H1 (cell line): ENCODE results near the gene FAM200B. TPM values are rescaled to one million over a fixed set of nuclear protein-coding genes. Genes with fewer than 3 reads are reported as not detected.

ENCODE experiments used
- CTCF ChIA-PET: fragments of 300-600 bp; sonication (Branson Sonifier 250); formaldehyde crosslinking; loops from one replicate; lab custom pipeline; 2021; ENCODE audit not compliant: partially characterized antibody; lab: Charles Lee
- POLR2A ChIA-PET: fragments of 300-600 bp; sonication (Branson Sonifier 250); formaldehyde crosslinking; loops from one replicate; lab custom pipeline; 2021; ENCODE audit warnings: inconsistent platforms; ENCODE audit not compliant: partially characterized antibody; lab: Charles Lee
- DNase-seq, 2 experiments: peaks; one replicate each; pipeline versions ENCODE4 v3.0.0 to v3.0.0-alpha.2; 2010 to 2022; ENCODE audit warnings: low spot score in 2 of 2, low read depth in 1 of 2, mixed read lengths in 1 of 2
- FAIRE-seq: peaks from 2 replicates; lab custom pipeline; 2011; peaks lifted over from hg19 to GRCh38; lab: Jason Lieb, UNC
- H2AFZ ChIP-seq: 2 replicates; pipeline ENCODE4 v1.8.1; 2012; ENCODE audit warnings: low read length, inconsistent platforms
- H2AK5ac ChIP-seq: 2 replicates; pipeline ENCODE4 v1.6.1; 2013; ENCODE audit warnings: low read depth, low read length
- H2BK120ac ChIP-seq: replicated peaks from 2 replicates; pipeline ENCODE3; 2013; ENCODE audit warnings: low read depth, low read length, inconsistent platforms
- H2BK12ac ChIP-seq: 2 replicates; pipeline ENCODE4 v1.6.1; 2013; ENCODE audit warnings: low read depth, low read length
- H2BK15ac ChIP-seq: 2 replicates; pipeline ENCODE4 v1.6.1; 2013; ENCODE audit warnings: low read length
- H2BK20ac ChIP-seq: 2 replicates; pipeline ENCODE4 v1.6.1; 2013; ENCODE audit warnings: low read length
- H2BK5ac ChIP-seq: 2 replicates; pipeline ENCODE4 v1.6.1; 2013; ENCODE audit warnings: low read depth, low read length
- H3K14ac ChIP-seq: 2 replicates; pipeline ENCODE4 v1.6.1; 2013; ENCODE audit warnings: inconsistent platforms; ENCODE audit not compliant: insufficient read length
- H3K18ac ChIP-seq: 2 replicates; pipeline ENCODE4 v1.6.1; 2013; ENCODE audit warnings: low read length; ENCODE audit errors: extremely low read depth
- H3K23ac ChIP-seq: 2 replicates; pipeline ENCODE4 v1.6.1; 2013; ENCODE audit warnings: inconsistent platforms; ENCODE audit not compliant: insufficient read length
- H3K23me2 ChIP-seq: 2 replicates; pipeline ENCODE4 v1.6.1; 2013; ENCODE audit warnings: low read depth, low read length
- H3K27ac ChIP-seq: 2 replicates; pipeline ENCODE4 v1.6.1; 2011; ENCODE audit warnings: low read depth, low read length, inconsistent platforms
- H3K27me3 ChIP-seq, 4 experiments: replicated peaks in 1 of 4; 1 replicate in 1 of 4; 2 replicates in 3 of 4; pipeline versions ENCODE4 v1.6.1 to v1.8.1; 2011 to 2013; ENCODE audit warnings: low read length in 3 of 4, mild to moderate bottlenecking in 3 of 4, inconsistent platforms in 2 of 4, mixed read lengths in 2 of 4, moderate library complexity in 1 of 4; ENCODE audit not compliant: control insufficient read depth in 3 of 4, insufficient read depth in 3 of 4; ENCODE audit errors: extremely low read depth in 1 of 4
- H3K36me3 ChIP-seq, 4 experiments: 2 replicates each; pipeline versions ENCODE4 v1.6.1 to v1.8.1; 2011 to 2013; ENCODE audit warnings: mild to moderate bottlenecking in 4 of 4, low read length in 3 of 4, moderate library complexity in 2 of 4, control low read depth in 1 of 4, inconsistent platforms in 1 of 4; ENCODE audit not compliant: insufficient read depth in 4 of 4, control insufficient read depth in 2 of 4
- H3K4ac ChIP-seq: replicated peaks from 2 replicates; pipeline ENCODE3; 2013; ENCODE audit warnings: low read length, low read depth, mixed read lengths, inconsistent platforms; ENCODE audit not compliant: insufficient read length
- H3K4me1 ChIP-seq, 4 experiments: replicated peaks in 1 of 4; 1 replicate in 1 of 4; 2 replicates in 3 of 4; pipeline versions ENCODE4 v1.6.1 to v1.8.1; 2011 to 2013; ENCODE audit warnings: low read length in 3 of 4, inconsistent platforms in 2 of 4, mixed read lengths in 1 of 4; ENCODE audit not compliant: insufficient read depth in 4 of 4, control insufficient read depth in 3 of 4
- H3K4me2 ChIP-seq, 2 experiments: 2 replicates each; pipeline versions ENCODE4 v1.6.1 to v1.8.1; 2011 to 2013; ENCODE audit warnings: low read depth in 2 of 2, low read length in 2 of 2, control low read depth in 1 of 2, inconsistent platforms in 1 of 2, mild to moderate bottlenecking in 1 of 2; ENCODE audit not compliant: insufficient read depth in 1 of 2
- H3K4me3 ChIP-seq, 4 experiments: fragments of 200-600, 300-600 bp in 1 of 4; sonication (generic), shearing (Covaris generic), sonication (Bioruptor Twin) in 1 of 4; 2 replicates each; pipeline versions ENCODE4 v1.5.1 to v1.8.1; 2011 to 2016; ENCODE audit warnings: low read length in 4 of 4, low read depth in 3 of 4, control low read depth in 2 of 4, inconsistent platforms in 2 of 4, mild to moderate bottlenecking in 2 of 4, mixed read lengths in 1 of 4, moderate library complexity in 1 of 4; ENCODE audit not compliant: insufficient read depth in 2 of 4; ENCODE audit errors: extremely low read depth in 1 of 4
- H3K56ac ChIP-seq: replicated peaks from 2 replicates; pipeline ENCODE3; 2013; ENCODE audit warnings: low read depth, mild to moderate bottlenecking, mixed read lengths, low read length, inconsistent platforms; ENCODE audit not compliant: insufficient read length
- H3K79me1 ChIP-seq: 2 replicates; pipeline ENCODE4 v1.6.1; 2013; ENCODE audit warnings: low read depth, low read length, control low read depth
- H3K79me2 ChIP-seq, 2 experiments: 2 replicates each; pipeline versions ENCODE4 v1.6.1 to v1.8.1; 2012 to 2013; ENCODE audit warnings: low read length in 2 of 2, mild to moderate bottlenecking in 2 of 2, inconsistent platforms in 1 of 2; ENCODE audit not compliant: insufficient read depth in 2 of 2, control insufficient read depth in 1 of 2
- H3K9ac ChIP-seq, 4 experiments: replicated peaks in 1 of 4; 1 replicate in 1 of 4; 2 replicates in 3 of 4; pipeline versions ENCODE4 v1.6.1 to v1.8.1; 2011 to 2013; ENCODE audit warnings: low read depth in 3 of 4, low read length in 3 of 4, control low read depth in 2 of 4, mild to moderate bottlenecking in 2 of 4, moderate library complexity in 2 of 4, inconsistent platforms in 1 of 4; ENCODE audit errors: extremely low read depth in 1 of 4
- H3K9me3 ChIP-seq, 2 experiments: 2 replicates each; pipeline versions ENCODE4 v1.6.1 to v1.8.1; 2012 to 2013; ENCODE audit warnings: mild to moderate bottlenecking in 2 of 2, moderate library complexity in 2 of 2, control low read depth in 1 of 2, inconsistent platforms in 1 of 2, low read depth in 1 of 2, low read length in 1 of 2, mixed read lengths in 1 of 2; ENCODE audit not compliant: insufficient read depth in 2 of 2
- H4K20me1 ChIP-seq, 2 experiments: replicated peaks in 1 of 2; 2 replicates each; pipeline versions ENCODE3 to v1.8.1; 2011 to 2013; ENCODE audit warnings: inconsistent platforms in 2 of 2, low read length in 2 of 2, mild to moderate bottlenecking in 1 of 2; ENCODE audit not compliant: insufficient read depth in 2 of 2, control insufficient read depth in 1 of 2
- H4K5ac ChIP-seq: 2 replicates; pipeline ENCODE4 v1.6.1; 2013; ENCODE audit warnings: low read length, low read depth, mixed read lengths, inconsistent platforms; ENCODE audit not compliant: insufficient read length
- H4K8ac ChIP-seq: 2 replicates; pipeline ENCODE4 v1.8.0; 2013; ENCODE audit warnings: mild to moderate bottlenecking, moderate library complexity, low read length, inconsistent platforms; ENCODE audit not compliant: insufficient read depth; ENCODE audit errors: extremely low read depth
- H4K91ac ChIP-seq: replicated peaks from 2 replicates; pipeline ENCODE3; 2013; ENCODE audit warnings: low read length, mixed read lengths, inconsistent platforms; ENCODE audit not compliant: insufficient read length
- CTBP2 ChIP-seq: IDR thresholded peaks from 2 replicates; pipeline ENCODE4 v1.7.0; 2011; ENCODE audit warnings: borderline replicate concordance, mild to moderate bottlenecking, moderate library complexity, mixed read lengths, low read length; ENCODE audit not compliant: insufficient read depth, insufficient read length
- CTCF ChIP-seq, 3 experiments: IDR thresholded peaks; 1 replicate in 2 of 3; 2 replicates in 1 of 3; pipeline versions ENCODE4 v1.5.1 to v1.6.1; 2011; ENCODE audit warnings: low read length in 3 of 3, mild to moderate bottlenecking in 3 of 3, inconsistent platforms in 2 of 3, low read depth in 1 of 3, moderate library complexity in 1 of 3; ENCODE audit not compliant: insufficient read depth in 1 of 3; ENCODE audit errors: control extremely low read depth in 1 of 3
- KDM1A ChIP-seq: fragments of 200-600, 300-600 bp; sonication (generic); IDR thresholded peaks from 2 replicates; pipeline ENCODE4 v1.7.1; 2016; ENCODE audit warnings: mild to moderate bottlenecking, low read length, borderline replicate concordance
- MAFK ChIP-seq: IDR thresholded peaks from 2 replicates; pipeline ENCODE4 v1.6.1; 2012; ENCODE audit warnings: low read depth, mild to moderate bottlenecking, improper control_type of control experiment, low read length
- RAD21 ChIP-seq, 2 experiments: IDR thresholded peaks in 1 of 2; conservative IDR thresholded peaks in 1 of 2; 2 replicates each; pipeline ENCODE4 v1.6.1; 2011; ENCODE audit warnings: low read depth in 2 of 2, low read length in 2 of 2, improper control_type of control experiment in 1 of 2, inconsistent platforms in 1 of 2, mild to moderate bottlenecking in 1 of 2, moderate library complexity in 1 of 2
- RFX5 ChIP-seq: IDR thresholded peaks from 2 replicates; pipeline ENCODE4 v1.6.1; 2011; ENCODE audit warnings: low read depth, low read length, improper control_type of control experiment, borderline replicate concordance
- SIN3A ChIP-seq, 2 experiments: IDR thresholded peaks in 1 of 2; conservative IDR thresholded peaks in 1 of 2; 2 replicates each; pipeline ENCODE4 v1.6.1; 2011 to 2012; ENCODE audit warnings: low read length in 2 of 2, improper control_type of control experiment in 1 of 2, low read depth in 1 of 2, mild to moderate bottlenecking in 1 of 2
- SIRT6 ChIP-seq: IDR thresholded peaks from one replicate; pipeline ENCODE4 v1.7.1; 2012; ENCODE audit warnings: low read length, inconsistent platforms
- SUZ12 ChIP-seq: fragments of 200-600 bp; sonication (generic); IDR thresholded peaks from 2 replicates; pipeline ENCODE4 v1.6.1; 2012; ENCODE audit warnings: mild to moderate bottlenecking, inconsistent platforms, low read length, moderate library complexity, mixed read lengths
- ZNF274 ChIP-seq: IDR thresholded peaks from 2 replicates; pipeline ENCODE4 v1.7.0; 2012; ENCODE audit warnings: low read length, borderline replicate concordance; ENCODE audit errors: extremely low read depth
- WGBS, 2 experiments: shearing (Covaris generic) in 1 of 2; methylation state at CpG; one replicate each; pipeline versions ENCODE4 v1.1.6 to v1.1.7; 2013 to 2015; ENCODE audit warnings: low lambda C conversion rate in 2 of 2, mixed read lengths in 2 of 2, inconsistent platforms in 1 of 2, low coverage in 1 of 2, missing lambda C conversion rate in 1 of 2; ENCODE audit not compliant: insufficient replicate concordance in 2 of 2, insufficient coverage in 1 of 2, insufficient read length in 1 of 2; ENCODE audit errors: extremely low coverage in 1 of 2, missing lambda C conversion rate in 1 of 2; 5-methylcytosine and 5-hydroxymethylcytosine counted together
- polyA plus RNA-seq, 7 experiments: library from polyadenylated mRNA; depleted of rRNA in 3 of 7; stranded (reverse) in 5 of 7; unstranded in 2 of 7; fragments of >200 nt in 5 of 7; fragments of 200-250 nt in 2 of 7; gene quantifications; 1 replicate in 5 of 7; 2 replicates in 1 of 7; 4 replicates in 1 of 7; pipeline versions ENCODE4 v1.2.1 to v1.2.3, GENCODE V29; 2011 to 2013; ENCODE audit warnings: missing spikeins in 2 of 7, mixed read lengths in 2 of 7
- total RNA-seq: library from RNA; stranded (reverse); fragmentation: NEBNext Ultra II Directional; extraction: Animal tissue kit (Norgen Biotek cat#: 25700); gene quantifications from 2 replicates; pipeline ENCODE4 v1.2.1, GENCODE V29; 2021

Gene FAM200B
- total and polyA plus RNA-seq, 2 of the 8 experiments (the other 6 are each of a cell fraction or from before 2014, with no cell fraction given), result 10.7 to 23.7 TPM

- H3K79me2 ChIP-seq, result peaks cover 0 to 8% of the 10 kb centered on the region in 2 experiments; a peak in 3 of 4 replicates
- H3K9me3 ChIP-seq, result no peaks in the 10 kb centered on the region
- H3K4me3 ChIP-seq, result no peak overlapping the region
- peaks cover 0 to 21% (median 8%) of the 10 kb centered on the region in 4 experiments; a peak in 6 of 8 replicates for H3K36me3 ChIP-seq
- H3K27ac ChIP-seq, result no peak overlapping the region
- H2BK5ac ChIP-seq, result no peak overlapping the region
- ChIA-PET CTCF (interaction anchor here (0.6 to 1.2 kb wide), 2 partner anchors 9 to 81 kb away, joined by 3 to 8 read pairs; no protein-coding TSS in a partner anchor), POLR2A (interaction anchor here (1.0 to 1.2 kb wide), 2 partner anchors 11 to 14 kb away, joined by 4 to 6 read pairs; partner anchors contain the start of gene FBXL5)
- H4K8ac ChIP-seq, result no peak overlapping the region
- no peak overlapping the region for H2AK5ac ChIP-seq
- no peak overlapping the region for H4K5ac ChIP-seq
- no peaks in the 10 kb centered on the region for H3K23me2 ChIP-seq
- H3K4ac ChIP-seq, result no peak overlapping the region
- no peak overlapping the region for H3K4me2 ChIP-seq
- H3K14ac ChIP-seq, result no peak overlapping the region
- H3K4me1 ChIP-seq, result no peaks in the 10 kb centered on the region
- DNase-seq, result no peak
- H2BK20ac ChIP-seq, result no peak overlapping the region
- no peak overlapping the region for H3K9ac ChIP-seq
- H2BK120ac ChIP-seq, result no peak overlapping the region
- no peaks in the 10 kb centered on the region for H3K79me1 ChIP-seq
- H4K20me1 ChIP-seq, result peaks cover 0 to 2% of the 10 kb centered on the region in 2 experiments
- no peak overlapping the region for H4K91ac ChIP-seq
- H2AFZ ChIP-seq, result no peak overlapping the region
- H3K27me3 ChIP-seq, result no peaks in the 10 kb centered on the region
- H2BK15ac ChIP-seq, result no peak overlapping the region
- FAIRE-seq, result no peak
- no peak overlapping the region for H3K23ac ChIP-seq
- H3K56ac ChIP-seq, result no peak overlapping the region
- H2BK12ac ChIP-seq, result no peak overlapping the region
- WGBS, 2 experiments, result 95% methylated on average over 4 of the region's 4 CpGs; no CpG with 5 or more reads in 1 of the 2 experiments
- no peak overlapping the region for H3K18ac ChIP-seq
- no peak for TF ChIP-seq CTCF (IDR thresholded peaks at IDR 0.05; ENCODE audit: control extremely low read depth in 1 of 3, insufficient read depth in 1 of 3, low read depth in 1 of 3, low read length in 3 of 3)
- no peak for TF ChIP-seq CTBP2
- TF ChIP-seq SUZ12, result no peak
- TF ChIP-seq MAFK, result no peak
- TF ChIP-seq SIRT6, result no peak
- no peak for TF ChIP-seq RAD21 (IDR thresholded peaks at IDR 0.05 in 1 of 2, conservative IDR thresholded peaks at IDR 0.05 in 1 of 2; ENCODE audit: low read depth in 2 of 2, low read length in 2 of 2)
- no peak for TF ChIP-seq ZNF274
- TF ChIP-seq RFX5, result no peak
- no peak for TF ChIP-seq SIN3A (conservative IDR thresholded peaks at IDR 0.05 in 1 of 2, IDR thresholded peaks at IDR 0.05 in 1 of 2; ENCODE audit: low read depth in 1 of 2, low read length in 2 of 2)
- no peak for TF ChIP-seq KDM1A
These were observed 14.6 kb upstream of the FAM200B start for GRCh38 chr4:15667006-15667405.
